ENCODE results near the gene CEP85.

The CEP85 gene

DNA sequence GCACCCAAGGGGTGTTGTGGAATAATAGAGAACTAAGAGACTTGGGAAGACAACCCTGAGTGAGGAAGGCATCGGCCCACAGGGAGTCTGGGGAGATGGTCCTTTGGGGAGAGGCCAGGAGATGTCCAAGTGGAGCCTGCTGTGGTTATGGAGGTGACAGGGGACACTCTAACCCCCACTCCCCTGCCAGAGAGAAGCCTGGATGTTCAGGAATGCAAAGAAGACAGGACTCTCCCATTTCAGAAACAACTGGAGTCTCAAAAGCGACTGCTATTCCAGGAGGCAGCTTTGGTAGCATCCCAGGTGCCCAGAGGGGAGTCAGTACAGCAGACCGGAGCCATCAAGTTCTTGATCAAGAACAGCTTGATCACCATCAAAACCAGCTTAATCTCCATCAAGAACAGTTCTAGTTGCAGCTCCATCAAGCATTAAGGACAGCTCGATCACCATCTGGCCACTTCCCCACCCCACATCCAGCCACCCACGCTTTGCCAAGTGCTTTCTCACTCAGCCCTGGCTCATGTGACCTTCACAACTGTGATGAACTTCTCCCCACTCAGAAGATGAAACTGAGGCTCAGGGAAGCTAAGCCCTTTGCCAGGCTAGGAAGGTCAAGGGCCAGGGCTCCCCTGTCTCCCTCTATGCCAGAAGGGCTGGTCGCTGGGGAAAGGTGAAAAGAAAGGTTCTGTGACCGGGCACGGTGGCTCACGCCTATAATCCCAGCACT lies 84.5 kb downstream of the CEP85 start:
- no peaks in the 10 kb centered on the region for H3K9me3 ChIP-seq (ENCODE audit: control extremely low read depth in 1 of 5, control insufficient read depth in 4 of 5, insufficient read depth in 2 of 5, low read depth in 1 of 5, low read length in 4 of 5)
- H3K27ac ChIP-seq (ENCODE audit: insufficient read depth in 1 of 2, low read depth in 1 of 2, low read length in 2 of 2, poor library complexity in 1 of 2, severe bottlenecking in 2 of 2) = peak overlapping the region; percentile 69 to 86
- WGBS (ENCODE audit: insufficient coverage) = 13% methylated on average over 6 of the region's 9 CpGs
- ChIA-PET CTCF (interaction anchor here (0.8 to 8.5 kb wide), 13 partner anchors 10 to 162 kb away, joined by 3 to 161 read pairs (median 6); partner anchors contain the start of genes CATSPER4, SH3BGRL3, UBXN11 and ZNF593), POLR2A (interaction anchor here (0.7 to 3.6 kb wide), 6 partner anchors 30 to 149 kb away, joined by 3 to 28 read pairs (median 6); partner anchors contain the start of gene ZNF593)
- peak overlapping the region; percentile 49 to 79 (median 70) for H3K4me3 ChIP-seq (ENCODE audit: control insufficient read depth in 1 of 7, extremely low read depth in 1 of 7, insufficient read depth in 4 of 7, low read depth in 2 of 7, low read length in 6 of 7)
- DNase-seq = peak in 1 of 3 donors; percentile 54
- H3K4me1 ChIP-seq (ENCODE audit: control extremely low read depth in 1 of 4, control insufficient read depth in 4 of 4, insufficient read depth in 4 of 4, low read length in 3 of 4) = peaks cover 13 to 73% (median 65%) of the 10 kb centered on the region in 4 experiments
- H3K36me3 ChIP-seq (ENCODE audit: control insufficient read depth in 4 of 4, insufficient read depth in 4 of 4, low read length in 3 of 4) = peaks cover 0 to 23% (median 8%) of the 10 kb centered on the region in 4 experiments
- H3K27me3 ChIP-seq (replicated peaks in 2 of 5; ENCODE audit: control insufficient read depth in 4 of 5, insufficient read depth in 5 of 5, low read length in 4 of 5) = no peaks in the 10 kb centered on the region

- Histone ChIP-seq H3K4me3 (ENCODE audit: control insufficient read depth in 1 of 7, extremely low read depth in 1 of 7, insufficient read depth in 4 of 7, low read depth in 2 of 7, low read length in 6 of 7) (peak overlapping the region in 1 of 7 experiments; percentile 11), H3K27ac (ENCODE audit: insufficient read depth in 1 of 2, low read depth in 1 of 2, low read length in 2 of 2, poor library complexity in 1 of 2, severe bottlenecking in 2 of 2) (no peak overlapping the region), H3K27me3 (replicated peaks in 2 of 5; ENCODE audit: control insufficient read depth in 4 of 5, insufficient read depth in 5 of 5, low read length in 4 of 5) (no peaks in the 10 kb centered on the region), H3K9me3 (ENCODE audit: control extremely low read depth in 1 of 5, control insufficient read depth in 4 of 5, insufficient read depth in 2 of 5, low read depth in 1 of 5, low read length in 4 of 5) (no peaks in the 10 kb centered on the region), H3K4me1 (ENCODE audit: control extremely low read depth in 1 of 4, control insufficient read depth in 4 of 4, insufficient read depth in 4 of 4, low read length in 3 of 4) (peaks cover 6 to 58% (median 51%) of the 10 kb centered on the region in 4 experiments), H3K36me3 (ENCODE audit: control insufficient read depth in 4 of 4, insufficient read depth in 4 of 4, low read length in 3 of 4) (peaks cover 0 to 28% (median 11%) of the 10 kb centered on the region in 4 experiments)
- ChIA-PET CTCF (interaction anchor here (0.8 to 8.5 kb wide), 16 partner anchors 11 to 156 kb away, joined by 3 to 161 read pairs (median 4); partner anchors contain the start of genes CEP85, SH3BGRL3 and ZNF593), POLR2A (interaction anchor here (1.1 to 2.8 kb wide), 2 partner anchors 37 to 41 kb away, joined by 5 to 8 read pairs; partner anchors contain the start of gene SH3BGRL3)
- DNase-seq = no peak
- WGBS (ENCODE audit: insufficient coverage) = 100% methylated on average over 2 of the region's 2 CpGs
Measured at GRCh38 chr1:26320896-26321295, 86.9 kb downstream of the CEP85 start.

- peak; percentile 87 to 92 (median 88) for DNase-seq
- ChIA-PET CTCF (interaction anchor here (0.7 to 8.5 kb wide), 27 partner anchors 10 to 218 kb away, joined by 3 to 161 read pairs (median 4); partner anchors contain the start of genes CEP85, SH3BGRL3 and ZNF593), POLR2A (interaction anchor here (0.8 to 2.8 kb wide), 3 partner anchors 37 to 46 kb away, joined by 3 to 8 read pairs (median 5); partner anchors contain the start of gene SH3BGRL3)
- peak overlapping the region in 1 of 7 experiments; percentile 11 for H3K4me3 ChIP-seq (ENCODE audit: control insufficient read depth in 1 of 7, extremely low read depth in 1 of 7, insufficient read depth in 4 of 7, low read depth in 2 of 7, low read length in 6 of 7)
- H3K4me1 ChIP-seq (ENCODE audit: control extremely low read depth in 1 of 4, control insufficient read depth in 4 of 4, insufficient read depth in 4 of 4, low read length in 3 of 4) = peaks cover 6 to 52% (median 47%) of the 10 kb centered on the region in 4 experiments
- H3K9me3 ChIP-seq (ENCODE audit: control extremely low read depth in 1 of 5, control insufficient read depth in 4 of 5, insufficient read depth in 2 of 5, low read depth in 1 of 5, low read length in 4 of 5) = no peaks in the 10 kb centered on the region
- 19% methylated on average over 9 of the region's 16 CpGs for WGBS (ENCODE audit: insufficient coverage)
- H3K27me3 ChIP-seq (replicated peaks in 2 of 5; ENCODE audit: control insufficient read depth in 4 of 5, insufficient read depth in 5 of 5, low read length in 4 of 5) = no peaks in the 10 kb centered on the region
- H3K36me3 ChIP-seq (ENCODE audit: control insufficient read depth in 4 of 4, insufficient read depth in 4 of 4, low read length in 3 of 4) = peaks cover 0 to 28% (median 11%) of the 10 kb centered on the region in 4 experiments
- H3K27ac ChIP-seq (ENCODE audit: insufficient read depth in 1 of 2, low read depth in 1 of 2, low read length in 2 of 2, poor library complexity in 1 of 2, severe bottlenecking in 2 of 2) = peak overlapping the region in 1 of 2 experiments; percentile 9
Measured at GRCh38 chr1:26321315-26322041, 87.5 kb downstream of the CEP85 start.

DNA sequence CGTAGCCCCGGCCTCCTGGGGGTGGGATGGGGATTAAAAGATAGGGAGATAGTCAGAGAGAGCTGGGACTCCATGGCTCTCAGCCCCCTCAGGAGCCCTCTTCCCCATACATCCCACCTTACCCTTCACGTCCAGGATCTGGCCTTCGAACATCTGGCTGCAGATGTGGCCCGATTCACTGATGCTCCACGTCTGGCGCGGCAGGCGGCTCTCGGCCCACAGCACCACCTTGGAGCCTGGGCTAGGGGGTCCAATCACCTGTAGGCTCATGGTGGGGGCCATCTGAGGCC lies 88.0 kb downstream of the CEP85 start:
- ChIA-PET CTCF (interaction anchor here (0.7 to 8.5 kb wide), 25 partner anchors 10 to 218 kb away, joined by 3 to 161 read pairs (median 4); partner anchors contain the start of genes CEP85, SH3BGRL3 and ZNF593), POLR2A (interaction anchor here (0.8 to 2.8 kb wide), 3 partner anchors 38 to 47 kb away, joined by 3 to 8 read pairs (median 5); partner anchors contain the start of gene SH3BGRL3)
- peaks cover 6 to 47% (median 42%) of the 10 kb centered on the region in 4 experiments for H3K4me1 ChIP-seq (ENCODE audit: control extremely low read depth in 1 of 4, control insufficient read depth in 4 of 4, insufficient read depth in 4 of 4, low read length in 3 of 4)
- DNase-seq = no peak
- WGBS (ENCODE audit: insufficient coverage) = 94% methylated on average over 8 of the region's 10 CpGs
- H3K27ac ChIP-seq (ENCODE audit: insufficient read depth in 1 of 2, low read depth in 1 of 2, low read length in 2 of 2, poor library complexity in 1 of 2, severe bottlenecking in 2 of 2) = peak overlapping the region in 1 of 2 experiments; percentile 9
- no peak overlapping the region for H3K4me3 ChIP-seq (ENCODE audit: control insufficient read depth in 1 of 7, extremely low read depth in 1 of 7, insufficient read depth in 4 of 7, low read depth in 2 of 7, low read length in 6 of 7)
- H3K27me3 ChIP-seq (replicated peaks in 2 of 5; ENCODE audit: control insufficient read depth in 4 of 5, insufficient read depth in 5 of 5, low read length in 4 of 5) = no peaks in the 10 kb centered on the region
- no peaks in the 10 kb centered on the region for H3K9me3 ChIP-seq (ENCODE audit: control extremely low read depth in 1 of 5, control insufficient read depth in 4 of 5, insufficient read depth in 2 of 5, low read depth in 1 of 5, low read length in 4 of 5)
- peaks cover 0 to 28% (median 11%) of the 10 kb centered on the region in 4 experiments for H3K36me3 ChIP-seq (ENCODE audit: control insufficient read depth in 4 of 4, insufficient read depth in 4 of 4, low read length in 3 of 4)

- Histone ChIP-seq H3K27me3 (replicated peaks in 2 of 5; ENCODE audit: control insufficient read depth in 4 of 5, insufficient read depth in 5 of 5, low read length in 4 of 5) (no peaks in the 10 kb centered on the region), H3K9me3 (ENCODE audit: control extremely low read depth in 1 of 5, control insufficient read depth in 4 of 5, insufficient read depth in 2 of 5, low read depth in 1 of 5, low read length in 4 of 5) (no peaks in the 10 kb centered on the region), H3K36me3 (ENCODE audit: control insufficient read depth in 4 of 4, insufficient read depth in 4 of 4, low read length in 3 of 4) (peaks cover 0 to 28% (median 11%) of the 10 kb centered on the region in 4 experiments), H3K4me3 (ENCODE audit: control insufficient read depth in 1 of 7, extremely low read depth in 1 of 7, insufficient read depth in 4 of 7, low read depth in 2 of 7, low read length in 6 of 7) (no peak overlapping the region), H3K4me1 (ENCODE audit: control extremely low read depth in 1 of 4, control insufficient read depth in 4 of 4, insufficient read depth in 4 of 4, low read length in 3 of 4) (peaks cover 2 to 33% (median 28%) of the 10 kb centered on the region in 4 experiments), H3K27ac (ENCODE audit: insufficient read depth in 1 of 2, low read depth in 1 of 2, low read length in 2 of 2, poor library complexity in 1 of 2, severe bottlenecking in 2 of 2) (no peak overlapping the region)
- WGBS (ENCODE audit: insufficient coverage) = 100% methylated on average over 1 of the region's 2 CpGs
- DNase-seq = no peak
- POLR2A ChIA-PET = no interaction called here
- CTCF ChIA-PET = interaction anchor here (1.3 to 8.5 kb wide), 3 partner anchors 37 to 54 kb away, joined by 4 to 161 read pairs (median 152); partner anchors contain the start of gene SH3BGRL3
Measured at GRCh38 chr1:26323382-26323781, 89.4 kb downstream of the CEP85 start.

- no peak for DNase-seq
- no CpG with 5 or more reads among the region's 3 CpGs for WGBS (ENCODE audit: insufficient coverage)
- ChIA-PET POLR2A (no interaction called here), CTCF (interaction anchor here (1.6 kb wide), 1 partner anchor 40 kb away, joined by 4 read pairs; no protein-coding TSS in a partner anchor)
- Histone ChIP-seq H3K4me3 (ENCODE audit: control insufficient read depth in 1 of 7, extremely low read depth in 1 of 7, insufficient read depth in 4 of 7, low read depth in 2 of 7, low read length in 6 of 7) (no peak overlapping the region), H3K27ac (ENCODE audit: insufficient read depth in 1 of 2, low read depth in 1 of 2, low read length in 2 of 2, poor library complexity in 1 of 2, severe bottlenecking in 2 of 2) (no peak overlapping the region), H3K4me1 (ENCODE audit: control extremely low read depth in 1 of 4, control insufficient read depth in 4 of 4, insufficient read depth in 4 of 4, low read length in 3 of 4) (peaks cover 0 to 23% (median 20%) of the 10 kb centered on the region in 4 experiments), H3K36me3 (ENCODE audit: control insufficient read depth in 4 of 4, insufficient read depth in 4 of 4, low read length in 3 of 4) (peaks cover 0 to 28% (median 11%) of the 10 kb centered on the region in 4 experiments), H3K27me3 (replicated peaks in 2 of 5; ENCODE audit: control insufficient read depth in 4 of 5, insufficient read depth in 5 of 5, low read length in 4 of 5) (no peaks in the 10 kb centered on the region), H3K9me3 (ENCODE audit: control extremely low read depth in 1 of 5, control insufficient read depth in 4 of 5, insufficient read depth in 2 of 5, low read depth in 1 of 5, low read length in 4 of 5) (no peaks in the 10 kb centered on the region)
Measured at GRCh38 chr1:26324550-26324949, 90.5 kb downstream of the CEP85 start.
